K562 (cell line): ENCODE results near the gene MYOC. TPM values are rescaled to one million over a fixed set of nuclear protein-coding genes. Genes with fewer than 3 reads are reported as not detected.

Source experiments
- BMI1 ChIP-seq: fragments of 150-350 bp; IDR thresholded peaks from 2 replicates; pipeline ENCODE4 v1.6.1; 2014; ENCODE audit warnings: low read length
- E4F1 ChIP-seq: fragments of 250-450 bp; sonication (Bioruptor Pico); IDR thresholded peaks from 2 replicates; pipeline ENCODE4 v1.5.0; 2021; ENCODE audit warnings: mild to moderate bottlenecking, borderline replicate concordance
- ETV5 ChIP-seq: sonication (generic); formaldehyde crosslinking; IDR thresholded peaks from 2 replicates; pipeline ENCODE4 v1.4.0; 2020; ENCODE audit warnings: low read depth, mild to moderate bottlenecking, missing genetic modification reagents
- FUS ChIP-seq: fragments of 200-400 bp; formaldehyde crosslinking; optimal IDR thresholded peaks from 2 replicates; pipeline ENCODE3; 2017; ENCODE audit warnings: low read depth, low read length
- GTF2E2 ChIP-seq: fragments of 200-800 bp; sonication (Bioruptor generic); IDR thresholded peaks from 2 replicates; pipeline ENCODE4 v1.6.1; 2016; ENCODE audit warnings: missing genetic modification characterization, missing compliant biosample characterization
- NFE2 ChIP-seq: IDR thresholded peaks from 2 replicates; pipeline ENCODE4 v1.6.1; 2014; ENCODE audit warnings: antibody characterized with exemption, low read depth
- NFE2L1 ChIP-seq: fragments of 450-650 bp; IDR thresholded peaks from 2 replicates; pipeline ENCODE4 v1.6.1; 2016; ENCODE audit warnings: missing genetic modification characterization, low read depth, mild to moderate bottlenecking, missing compliant biosample characterization, moderate library complexity, borderline replicate concordance
- OTX1 ChIP-seq: fragments of 450-650 bp; formaldehyde crosslinking; IDR thresholded peaks from 2 replicates; pipeline ENCODE4 v1.4.0; 2022; ENCODE audit warnings: mild to moderate bottlenecking
- SMAD2 ChIP-seq: fragments of 150-350 bp; IDR thresholded peaks from 2 replicates; pipeline ENCODE4 v1.6.1; 2014; ENCODE audit warnings: low read depth, mild to moderate bottlenecking, low read length
- SPI1 ChIP-seq: IDR thresholded peaks from 2 replicates; pipeline ENCODE4 v1.6.1; 2011; ENCODE audit warnings: low read depth, low read length, control low read depth, borderline replicate concordance
- THRB ChIP-seq: fragments of 450-650 bp; formaldehyde crosslinking; conservative IDR thresholded peaks from 2 replicates; pipeline ENCODE4 v1.4.0; 2022; ENCODE audit warnings: mild to moderate bottlenecking, missing genetic modification characterization
- ZNF431 ChIP-seq: sonication (generic); formaldehyde crosslinking; IDR thresholded peaks from 2 replicates; pipeline ENCODE4 v1.8.0; 2022; ENCODE audit warnings: mild to moderate bottlenecking, missing genetic modification reagents
- polyA plus RNA-seq, 8 experiments: library from polyadenylated mRNA; depleted of rRNA in 4 of 8; stranded (reverse) in 5 of 8; unstranded in 3 of 8; fragments of >200 nt; fragmentation: Nextera tagmentation in 2 of 8; fragmentation: Illumina TruSeq in 1 of 8; extraction: Ambion mirVana in 2 of 8; extraction: Trizol in 1 of 8; gene quantifications; 2 replicates each; pipeline versions ENCODE4 v1.2.1 to v1.2.3, GENCODE V29; 2011 to 2014; ENCODE audit warnings: inconsistent platforms in 1 of 8, missing spikeins in 1 of 8
- total RNA-seq, 7 experiments: library from RNA; depleted of rRNA in 6 of 7; stranded (reverse); fragments of >200 nt in 6 of 7; fragmentation: Illumina TruSeq in 2 of 7; extraction: Trizol in 2 of 7; gene quantifications; 2 replicates each; pipeline versions ENCODE4 v1.2.1 to v1.2.3, GENCODE V29; 2011 to 2021; ENCODE audit warnings: low replicate concordance in 1 of 7

The MYOC gene
- total and polyA plus RNA-seq, 9 of the 15 experiments (the other 6 are each of a cell fraction or from before 2014, with no cell fraction given): not detected

DNA sequence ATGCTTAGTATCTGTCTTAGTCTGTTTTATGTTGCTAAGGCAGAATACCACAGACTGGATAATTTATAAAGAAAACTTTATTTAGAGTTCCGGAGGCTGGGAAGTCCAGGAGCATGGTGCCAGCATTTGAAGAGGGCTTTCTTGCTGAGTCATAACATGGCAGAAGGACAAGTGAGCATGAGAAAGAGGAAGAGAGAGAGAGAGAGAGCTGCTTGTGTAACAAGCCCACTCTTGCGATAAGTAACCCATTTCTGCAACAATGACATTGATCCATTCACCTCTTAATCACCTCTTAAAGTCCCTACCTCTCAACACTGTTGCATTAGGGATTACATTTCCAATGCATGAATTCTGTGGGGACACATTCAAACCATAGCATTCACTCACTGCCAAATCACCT lies 42.1 kb downstream of the MYOC start (continued):
- TF ChIP-seq GTF2E2 (tag) (no peak), SPI1 (peak; percentile 56; the same call in 1 of the 2 replicates), NFE2 (peak; percentile 85), BMI1 (no peak), THRB (CRISPR knock-in tag) (no peak), E4F1 (CRISPR knock-in tag) (no peak), OTX1 (no peak), ZNF431 (no peak), FUS (no peak), NFE2L1 (tag) (peak; percentile 53), ETV5 (CRISPR knock-in tag) (no peak), SMAD2 (no peak)
